ENCODE measurements around the gene TSPAN16.
"Not testable (repeated sequence)": the region's sequence is repeated elsewhere in the genome, so short reads cannot be mapped to it uniquely, and the experiment has no call there.

GRCh38 chr19:11340099-11340467 is 44.1 kb downstream of the TSPAN16 start:
- not testable (repeated sequence) for TF ChIP-seq CTCF (IDR thresholded peaks at IDR 0.05 in 8 of 11, conservative IDR thresholded peaks at IDR 0.05 in 3 of 11); POLR2A (IDR thresholded peaks at IDR 0.05)

Measured in spleen (tissue), 7 donors.